ENCODE data around the gene LGALS9.
"Not testable (repeated sequence)": the region's sequence is repeated elsewhere in the genome, so short reads cannot be mapped to it uniquely, and the experiment has no call there.

LGALS9 gene

DNA sequence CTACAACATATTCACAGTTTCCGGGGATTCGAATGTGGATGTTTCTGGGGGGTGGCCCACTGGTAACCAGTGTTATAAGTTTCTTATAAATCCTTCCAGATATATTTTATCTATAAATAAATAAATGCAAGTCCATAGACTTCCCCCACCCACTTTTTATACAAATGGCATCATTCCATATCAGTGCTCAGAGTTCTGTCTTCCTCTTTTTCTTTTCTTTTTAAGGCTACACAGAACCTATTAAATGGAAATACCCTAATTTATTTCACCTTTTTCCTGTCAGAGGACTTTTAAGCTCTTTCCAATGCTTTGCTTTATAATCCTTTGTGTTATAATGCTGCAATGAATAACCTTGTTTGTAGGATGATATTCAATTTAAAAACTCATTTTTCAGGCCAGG lies 3.8 kb downstream of the LGALS9 start:
- TF ChIP-seq, protein P1, sequence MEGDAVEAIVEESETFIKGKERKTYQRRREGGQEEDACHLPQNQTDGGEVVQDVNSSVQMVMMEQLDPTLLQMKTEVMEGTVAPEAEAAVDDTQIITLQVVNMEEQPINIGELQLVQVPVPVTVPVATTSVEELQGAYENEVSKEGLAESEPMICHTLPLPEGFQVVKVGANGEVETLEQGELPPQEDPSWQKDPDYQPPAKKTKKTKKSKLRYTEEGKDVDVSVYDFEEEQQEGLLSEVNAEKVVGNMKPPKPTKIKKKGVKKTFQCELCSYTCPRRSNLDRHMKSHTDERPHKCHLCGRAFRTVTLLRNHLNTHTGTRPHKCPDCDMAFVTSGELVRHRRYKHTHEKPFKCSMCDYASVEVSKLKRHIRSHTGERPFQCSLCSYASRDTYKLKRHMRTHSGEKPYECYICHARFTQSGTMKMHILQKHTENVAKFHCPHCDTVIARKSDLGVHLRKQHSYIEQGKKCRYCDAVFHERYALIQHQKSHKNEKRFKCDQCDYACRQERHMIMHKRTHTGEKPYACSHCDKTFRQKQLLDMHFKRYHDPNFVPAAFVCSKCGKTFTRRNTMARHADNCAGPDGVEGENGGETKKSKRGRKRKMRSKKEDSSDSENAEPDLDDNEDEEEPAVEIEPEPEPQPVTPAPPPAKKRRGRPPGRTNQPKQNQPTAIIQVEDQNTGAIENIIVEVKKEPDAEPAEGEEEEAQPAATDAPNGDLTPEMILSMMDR (conservative IDR thresholded peaks at IDR 0.05; ENCODE audit: low read length) = no peak
- no peak for DNase-seq (ENCODE audit: low read depth)
- H3K4me3 ChIP-seq (ENCODE audit: low read length) = no peak overlapping the region

DNA sequence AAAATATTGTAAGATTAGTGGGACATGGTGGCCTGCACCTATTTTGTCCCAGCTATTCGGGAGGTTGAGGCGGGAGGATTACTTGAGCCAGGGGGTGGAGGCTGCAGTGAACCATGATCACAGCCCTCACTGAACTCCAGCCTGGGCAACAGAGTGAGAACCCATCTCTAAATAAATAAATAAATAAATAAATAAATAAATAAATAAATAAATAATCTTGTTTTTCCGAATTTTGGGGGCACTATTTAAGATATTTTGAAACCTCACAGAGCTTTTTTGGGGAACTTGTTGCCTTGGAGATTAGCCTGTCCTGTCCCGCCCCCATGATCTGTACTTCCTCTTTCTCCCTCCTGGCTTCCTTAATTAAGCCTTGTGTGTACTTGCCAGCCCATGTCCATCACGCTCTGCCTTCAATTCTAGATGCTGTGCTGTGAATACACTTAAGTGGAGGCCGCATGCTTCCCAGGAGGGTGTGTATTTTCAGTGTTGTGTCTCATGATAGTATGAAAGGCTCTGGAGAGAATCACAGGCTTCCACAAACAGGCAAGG lies 4.4 kb downstream of the LGALS9 start:
- H3K4me3 ChIP-seq (ENCODE audit: low read length) = no peak overlapping the region
- DNase-seq (ENCODE audit: low read depth) = no peak
- TF ChIP-seq, protein P1 (conservative IDR thresholded peaks at IDR 0.05; ENCODE audit: low read length) = no peak

DNA sequence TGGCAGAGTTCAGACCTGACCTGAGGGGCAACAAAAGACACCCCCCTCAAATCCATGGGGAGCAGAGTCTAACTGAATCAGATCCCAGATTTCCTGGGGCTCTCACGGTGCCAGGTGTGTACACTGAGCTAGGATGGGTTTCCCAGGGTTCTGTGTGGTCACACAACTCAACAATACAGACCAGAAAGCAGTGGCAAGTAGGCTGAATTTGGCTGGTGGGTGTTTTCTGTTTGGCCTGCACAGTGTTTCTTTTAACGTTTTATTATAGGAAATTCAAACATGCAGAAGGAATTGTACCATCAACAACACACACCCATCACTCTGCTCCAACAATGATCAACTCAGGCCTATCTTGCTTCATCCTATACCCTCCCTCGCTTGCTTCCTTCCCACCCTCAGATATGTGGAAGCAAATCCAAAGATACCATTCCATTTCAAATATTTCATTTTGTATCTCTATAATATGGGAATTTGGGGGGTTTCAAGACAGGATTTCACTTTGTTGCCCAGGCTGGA lies 5.1 kb downstream of the LGALS9 start:
- DNase-seq (ENCODE audit: low read depth) = not testable (repeated sequence)

DNA sequence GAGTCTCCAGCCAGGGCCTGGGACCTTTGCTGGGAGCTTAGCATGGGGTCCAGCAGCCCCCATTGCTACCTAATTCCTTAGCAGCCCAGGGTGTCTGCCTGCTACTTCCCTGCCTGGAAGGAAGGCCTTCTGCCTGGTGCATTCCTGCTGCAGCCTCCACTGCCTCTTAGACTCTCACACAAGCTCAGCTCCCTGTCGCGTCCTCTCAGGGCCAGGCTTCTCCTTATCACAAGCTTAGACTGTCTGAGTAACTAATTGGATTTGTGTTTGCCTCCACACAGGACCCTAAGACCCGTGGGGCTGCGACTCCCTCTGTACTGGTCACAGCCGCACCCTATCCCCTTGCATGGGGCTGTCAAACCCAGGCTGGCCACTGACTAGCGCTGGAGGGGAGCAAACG lies 6.8 kb downstream of the LGALS9 start:
- not testable (repeated sequence) for DNase-seq (ENCODE audit: low read depth); H3K4me3 ChIP-seq (ENCODE audit: low read length)

More for the DNA sequence above, 5.1 kb downstream of the LGALS9 start:
- H3K4me3 ChIP-seq (ENCODE audit: low read length) = not testable (repeated sequence)

DNA sequence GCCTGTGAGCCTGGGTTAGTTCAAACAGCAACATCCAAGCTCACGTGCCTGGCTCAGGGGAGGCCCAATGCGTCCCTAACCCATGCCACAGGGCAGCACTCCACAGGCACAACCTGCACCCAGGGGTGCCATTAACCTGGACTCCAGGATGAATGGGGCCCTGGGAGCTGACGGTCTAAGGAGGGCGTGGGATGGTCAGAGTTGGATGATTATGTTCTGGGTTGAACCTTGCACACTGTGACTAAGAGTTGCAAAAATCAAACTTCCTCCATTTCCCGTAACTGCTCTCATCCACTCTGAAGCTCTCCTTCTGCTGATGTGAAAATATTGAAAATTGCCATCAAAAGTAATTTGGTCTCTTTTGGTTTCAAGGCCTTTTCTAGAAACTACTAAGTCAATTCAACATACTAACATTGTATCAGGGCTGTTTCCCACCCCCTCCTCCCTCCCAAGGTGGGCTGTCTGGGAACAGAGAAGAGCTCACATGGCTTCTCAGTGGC lies 7.5 kb downstream of the LGALS9 start:
- not testable (repeated sequence) for DNase-seq (ENCODE audit: low read depth); H3K4me3 ChIP-seq (ENCODE audit: low read length)

DNA sequence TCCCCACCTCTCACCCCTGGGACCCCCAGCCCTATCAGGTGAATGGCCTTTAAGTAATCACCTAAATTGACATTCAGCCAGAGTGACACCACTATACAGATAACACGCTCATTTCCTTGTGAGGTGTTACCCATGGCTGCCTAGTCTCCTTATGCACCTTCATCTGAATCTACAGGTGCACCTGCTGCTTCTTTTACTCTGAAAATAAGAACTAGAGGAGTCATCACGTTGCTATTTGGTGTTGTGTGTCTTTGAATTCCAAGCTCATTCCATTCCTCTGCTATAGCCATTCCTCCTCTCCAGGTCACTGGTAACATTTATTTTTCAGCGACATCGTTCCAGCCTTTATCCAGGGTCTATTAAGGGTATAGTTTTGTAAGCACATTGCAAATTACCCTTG lies 9.8 kb downstream of the LGALS9 start:
- DNase-seq (ENCODE audit: low read depth) = no peak
- no peak overlapping the region for H3K4me3 ChIP-seq (ENCODE audit: low read length)
- TF ChIP-seq, protein P1 (conservative IDR thresholded peaks at IDR 0.05; ENCODE audit: low read length) = no peak

DNA sequence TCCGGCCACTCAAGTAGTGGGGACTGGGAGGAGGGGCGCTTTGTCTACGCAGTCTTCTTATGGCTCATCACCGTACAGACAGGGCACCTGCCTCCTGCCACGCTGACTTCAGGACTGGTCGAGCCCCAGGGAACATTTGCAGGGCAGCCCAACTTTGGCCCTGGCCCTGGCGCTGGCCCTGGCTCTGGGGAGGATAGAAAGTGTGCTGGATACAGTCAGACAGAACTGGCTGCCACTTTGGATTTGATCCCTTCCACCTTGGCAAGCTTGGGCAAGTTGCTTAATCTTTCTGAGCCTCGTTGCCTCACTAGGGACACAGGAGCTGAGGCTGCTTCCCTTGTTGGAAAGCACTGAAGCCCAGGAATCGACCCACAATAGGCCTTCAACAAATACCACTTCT lies 13.6 kb downstream of the LGALS9 start:
- H3K4me3 ChIP-seq (ENCODE audit: low read length) = no peak overlapping the region
- TF ChIP-seq, protein P1 (conservative IDR thresholded peaks at IDR 0.05; ENCODE audit: low read length) = no peak
- peak; percentile 38 for DNase-seq (ENCODE audit: low read depth)

DNA sequence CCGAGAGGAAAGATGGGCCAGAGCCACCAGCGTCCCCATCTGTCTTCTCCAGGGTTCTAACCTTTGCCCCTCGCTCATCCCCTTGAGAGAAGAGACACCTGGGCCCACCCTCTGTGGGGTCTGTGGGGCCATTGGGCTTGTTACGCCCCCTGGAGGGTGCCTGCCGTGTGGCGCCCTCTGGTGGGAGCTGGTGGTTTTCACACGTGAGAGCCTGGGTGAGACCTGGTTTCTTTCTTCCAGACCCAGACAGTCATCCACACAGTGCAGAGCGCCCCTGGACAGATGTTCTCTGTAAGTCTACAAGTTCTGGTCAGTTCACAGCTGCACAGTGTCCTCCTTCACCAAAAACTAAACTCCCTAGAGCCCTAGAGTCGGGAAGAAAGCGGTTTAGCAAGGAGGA lies 14.6 kb downstream of the LGALS9 start:
- H3K4me3 ChIP-seq (ENCODE audit: low read length); DNase-seq (ENCODE audit: low read depth): not testable (repeated sequence)

DNA sequence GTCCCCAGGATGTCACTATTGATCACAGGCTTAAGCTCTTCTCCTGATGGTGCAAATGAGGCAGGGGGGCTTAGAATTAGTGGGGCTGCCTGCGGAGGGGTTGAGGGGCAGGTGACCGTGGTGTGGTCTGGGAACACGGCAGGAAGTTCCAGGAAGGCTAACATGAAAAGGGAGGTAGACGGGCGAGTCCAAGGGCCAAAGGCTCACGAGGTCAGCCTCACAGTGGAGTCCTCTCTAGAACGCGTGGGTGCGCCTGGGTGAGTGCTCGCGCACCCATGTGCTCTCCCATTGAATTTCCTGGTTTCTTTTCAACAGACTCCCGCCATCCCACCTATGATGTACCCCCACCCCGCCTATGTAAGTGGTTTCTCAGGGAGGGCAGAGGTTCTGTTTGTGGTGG lies 15.2 kb downstream of the LGALS9 start:
- TF ChIP-seq, protein P1 (conservative IDR thresholded peaks at IDR 0.05; ENCODE audit: low read length) = no peak
- no peak for DNase-seq (ENCODE audit: low read depth)
- no peak overlapping the region for H3K4me3 ChIP-seq (ENCODE audit: low read length)

Measured in AG10803 (cell line).